HepG2 (cell line): ENCODE measurements around the gene TENM3. TPM values are rescaled to one million over a fixed set of nuclear protein-coding genes. Genes with fewer than 3 reads are reported as not detected.

ENCODE experiments used
- ATAC-seq: fragments of 200-7000 bp; cut with Tn5 transposase; 3 replicates; pipeline ENCODE4 v1.9.1; 2020; ENCODE audit warnings: mild to moderate bottlenecking, moderate library complexity
- BruUV-seq: library from RNA; stranded (reverse); fragments of 400-500 nt; replicated peaks from 2 replicates; lab custom pipeline; 2021; lab: Mats Ljungman, UMichigan
- CTCF ChIA-PET: fragments of 300-600 bp; formaldehyde crosslinking; extraction: SDS; loops from one replicate; lab custom pipeline; 2021; ENCODE audit warnings: low total read pairs, inconsistent platforms, low intra/inter-chr PET ratio; lab: Yijun Ruan, JAX
- POLR2A ChIA-PET: fragments of 350-600 bp; sonication (Branson Sonifier 250); formaldehyde crosslinking; loops from one replicate; lab custom pipeline; 2020; ENCODE audit warnings: antibody characterized with exemption, inconsistent platforms; lab: Yijun Ruan, JAX
- DNase-seq: peaks from one replicate; pipeline ENCODE4 v3.0.0-alpha.2; 2015; ENCODE audit warnings: low spot score
- FAIRE-seq: peaks from 3 replicates; lab custom pipeline; 2011; peaks lifted over from hg19 to GRCh38; lab: Jason Lieb, UNC
- H2AFZ ChIP-seq: one replicate; pipeline ENCODE4 v1.6.1; 2011; ENCODE audit warnings: low read length, inconsistent platforms
- H3K27ac ChIP-seq: fragments of 300-600 bp; 3 replicates; pipeline ENCODE4 v1.8.0; 2011; ENCODE audit warnings: mixed run types, mild to moderate bottlenecking, mixed read lengths, low read length, inconsistent platforms; ENCODE audit not compliant: insufficient read depth; ENCODE audit errors: extremely low read length
- H3K27me3 ChIP-seq, 2 experiments: fragments of 200-600 bp in 1 of 2; 2 replicates in 1 of 2; 3 replicates in 1 of 2; pipeline versions ENCODE4 v1.6.0 to v1.8.0; 2011; ENCODE audit warnings: low read length in 2 of 2, mild to moderate bottlenecking in 2 of 2, moderate library complexity in 2 of 2, inconsistent platforms in 1 of 2; ENCODE audit not compliant: insufficient read depth in 2 of 2, control insufficient read depth in 1 of 2
- H3K36me3 ChIP-seq, 2 experiments: fragments of 200-600 bp in 1 of 2; replicated peaks in 1 of 2; 2 replicates in 1 of 2; 3 replicates in 1 of 2; pipeline versions ENCODE4 v1.5.1 to v1.8.0; 2011; ENCODE audit warnings: low read length in 2 of 2, inconsistent platforms in 1 of 2; ENCODE audit not compliant: insufficient read depth in 2 of 2, control insufficient read depth in 1 of 2
- H3K4me1 ChIP-seq: 2 replicates; pipeline ENCODE4 v1.5.1; 2012; ENCODE audit warnings: low read length, inconsistent platforms; ENCODE audit not compliant: insufficient read depth
- H3K4me2 ChIP-seq: 2 replicates; pipeline ENCODE4 v1.6.0; 2011; ENCODE audit warnings: low read depth, low read length, inconsistent platforms
- H3K4me3 ChIP-seq, 3 experiments: fragments of 200-600 bp in 1 of 3; sonication (generic), shearing (Covaris generic) in 1 of 3; replicated peaks in 1 of 3; 2 replicates each; pipeline ENCODE4 v1.5.1; 2011 to 2016; ENCODE audit warnings: low read length in 3 of 3, inconsistent platforms in 2 of 3, low read depth in 2 of 3, mild to moderate bottlenecking in 2 of 3, control low read depth in 1 of 3, mixed read lengths in 1 of 3; ENCODE audit not compliant: insufficient read depth in 1 of 3
- H3K79me2 ChIP-seq: one replicate; pipeline ENCODE4 v1.6.1; 2011; ENCODE audit warnings: low read length, inconsistent platforms; ENCODE audit not compliant: insufficient read depth
- H3K9ac ChIP-seq: 2 replicates; pipeline ENCODE4 v1.6.0; 2011; ENCODE audit warnings: mild to moderate bottlenecking, low read depth, low read length, inconsistent platforms; ENCODE audit not compliant: insufficient read depth
- H3K9me3 ChIP-seq: 2 replicates; pipeline ENCODE4 v1.5.1; 2012; ENCODE audit warnings: mild to moderate bottlenecking, low read length
- H4K20me1 ChIP-seq: 2 replicates; pipeline ENCODE4 v1.6.0; 2011; ENCODE audit warnings: inconsistent platforms, mild to moderate bottlenecking, low read length, moderate library complexity; ENCODE audit not compliant: insufficient read depth
- ADNP ChIP-seq: sonication (generic); formaldehyde crosslinking; IDR thresholded peaks from 2 replicates; pipeline ENCODE4 v1.4.0; 2020; ENCODE audit warnings: missing genetic modification reagents
- AHDC1 ChIP-seq: sonication (generic); formaldehyde crosslinking; IDR thresholded peaks from 2 replicates; pipeline ENCODE4 v1.5.1; 2020; ENCODE audit warnings: mild to moderate bottlenecking, missing genetic modification reagents, borderline replicate concordance
- CHCHD3 ChIP-seq: sonication (generic); formaldehyde crosslinking; IDR thresholded peaks from 2 replicates; pipeline ENCODE4 v1.8.0; 2022; ENCODE audit warnings: mild to moderate bottlenecking, missing genetic modification reagents, moderate library complexity
- CREBL2 ChIP-seq: sonication (generic); formaldehyde crosslinking; IDR thresholded peaks from 2 replicates; pipeline ENCODE4 v1.8.1; 2023; ENCODE audit warnings: missing genetic modification reagents, mild to moderate bottlenecking, borderline replicate concordance
- ETS1 ChIP-seq: sonication (generic); formaldehyde crosslinking; IDR thresholded peaks from 2 replicates; pipeline ENCODE4 v1.4.0; 2020; ENCODE audit warnings: missing genetic modification reagents
- FOXJ3 ChIP-seq: sonication (generic); formaldehyde crosslinking; IDR thresholded peaks from 2 replicates; pipeline ENCODE4 v1.4.0; 2020; ENCODE audit warnings: missing genetic modification reagents, mild to moderate bottlenecking, borderline replicate concordance
- MATR3 ChIP-seq: sonication (generic); formaldehyde crosslinking; IDR thresholded peaks from 2 replicates; pipeline ENCODE4 v1.4.0; 2020; ENCODE audit warnings: missing genetic modification reagents
- NR2F2 ChIP-seq: IDR thresholded peaks from 2 replicates; pipeline ENCODE4 v1.6.1; 2012; ENCODE audit warnings: low read depth, inconsistent platforms, borderline replicate concordance
- NR3C1 ChIP-seq: sonication (generic); formaldehyde crosslinking; IDR thresholded peaks from 2 replicates; pipeline ENCODE4 v1.4.0; 2020; ENCODE audit warnings: missing genetic modification reagents
- PRMT3 ChIP-seq: sonication (generic); formaldehyde crosslinking; IDR thresholded peaks from 2 replicates; pipeline ENCODE4 v1.8.1; 2022; ENCODE audit warnings: low read depth, mild to moderate bottlenecking, moderate library complexity, missing genetic modification reagents, borderline replicate concordance
- ZNF121 ChIP-seq: sonication (generic); formaldehyde crosslinking; IDR thresholded peaks from 2 replicates; pipeline ENCODE4 v1.5.0; 2020; ENCODE audit warnings: mild to moderate bottlenecking, missing genetic modification reagents
- ZNF207 ChIP-seq: fragments of 450-650 bp; IDR thresholded peaks from 2 replicates; pipeline ENCODE4 v1.6.1; 2016; ENCODE audit warnings: antibody characterized with exemption, borderline replicate concordance
- ZNF251 ChIP-seq: sonication (generic); formaldehyde crosslinking; IDR thresholded peaks from 2 replicates; pipeline ENCODE4 v1.9.0; 2021; ENCODE audit warnings: mild to moderate bottlenecking, missing genetic modification reagents
- ZNF33A ChIP-seq: sonication (generic); formaldehyde crosslinking; IDR thresholded peaks from 2 replicates; pipeline ENCODE4 v1.5.1; 2020; ENCODE audit warnings: missing genetic modification reagents, mild to moderate bottlenecking, moderate library complexity, borderline replicate concordance
- WGBS: methylation state at CpG from one replicate; pipeline ENCODE4 v1.1.6; 2017; ENCODE audit warnings: low lambda C conversion rate; 5-methylcytosine and 5-hydroxymethylcytosine counted together
- in situ Hi-C: cut with HindIII; loops from 2 replicates; pipeline ENCODE4 v1.10.0; 2017; ENCODE audit warnings: low pct_unique_long_range_greater_than_20kb; ENCODE audit not compliant: extremely low pct_ligation_motif_present
- intact Hi-C: fragments of 100-400 bp; cut with micrococcal nuclease; formaldehyde crosslinking; loops from one replicate; pipeline ENCODE4 v1.10.0; 2022; ENCODE audit not compliant: unreplicated experiment
- polyA plus RNA-seq, 8 experiments: library from polyadenylated mRNA; depleted of rRNA in 3 of 8; stranded (reverse) in 7 of 8; unstranded in 1 of 8; fragments of >200 nt; fragmentation: Illumina TruSeq in 4 of 8; extraction: Trizol in 4 of 8; gene quantifications; 2 replicates each; pipeline versions ENCODE4 v1.2.1 to v1.2.3, GENCODE V29; 2011 to 2016; ENCODE audit warnings: low read depth in 4 of 8, missing spikeins in 1 of 8, mixed read lengths in 1 of 8; ENCODE audit not compliant: insufficient read depth in 1 of 8
- total RNA-seq, 5 experiments: library from RNA; depleted of rRNA; stranded (reverse); fragments of >200 nt; fragmentation: Illumina TruSeq; extraction: Trizol; gene quantifications; 2 replicates each; pipeline ENCODE4 v1.2.3, GENCODE V29; 2016; ENCODE audit warnings: low read depth in 1 of 5
- TF ChIP-seq, protein P1 (sequence below): sonication (generic); formaldehyde crosslinking; IDR thresholded peaks from 2 replicates; pipeline ENCODE4 v1.9.0; 2021; ENCODE audit warnings: missing genetic modification reagents, mild to moderate bottlenecking, borderline replicate concordance

Gene TENM3
- total and polyA plus RNA-seq, 2 of the 13 experiments (the other 11 are each of a cell fraction or from before 2014, with no cell fraction given): 0.04 TPM; not detected in 1

- intact Hi-C loops: no loop called here
- CTCF ChIA-PET: no interaction called here
- Histone ChIP-seq H3K9me3 (no peaks in the 10 kb centered on the region), H3K36me3 (no peaks in the 10 kb centered on the region), H3K27ac (no peak overlapping the region), H3K4me2 (no peak overlapping the region), H4K20me1 (no peaks in the 10 kb centered on the region), H3K27me3 (no peaks in the 10 kb centered on the region), H3K4me1 (no peaks in the 10 kb centered on the region), H3K79me2 (no peaks in the 10 kb centered on the region), H3K4me3 (no peak overlapping the region), H2AFZ (no peak overlapping the region), H3K9ac (no peak overlapping the region)
- ATAC-seq (no peak), FAIRE-seq (no peak), DNase-seq (no peak)
- POLR2A ChIA-PET: no interaction called here
- in situ Hi-C loops: no loop called here
- 20% methylated on average over 8 of the region's 8 CpGs for WGBS
- no TSS peak for BruUV-seq
- TF ChIP-seq NR2F2: no peak
- TF ChIP-seq ZNF251: no peak
- TF ChIP-seq AHDC1: no peak
- no peak for TF ChIP-seq ZNF207
- TF ChIP-seq ZNF121: no peak
- TF ChIP-seq, protein P1, sequence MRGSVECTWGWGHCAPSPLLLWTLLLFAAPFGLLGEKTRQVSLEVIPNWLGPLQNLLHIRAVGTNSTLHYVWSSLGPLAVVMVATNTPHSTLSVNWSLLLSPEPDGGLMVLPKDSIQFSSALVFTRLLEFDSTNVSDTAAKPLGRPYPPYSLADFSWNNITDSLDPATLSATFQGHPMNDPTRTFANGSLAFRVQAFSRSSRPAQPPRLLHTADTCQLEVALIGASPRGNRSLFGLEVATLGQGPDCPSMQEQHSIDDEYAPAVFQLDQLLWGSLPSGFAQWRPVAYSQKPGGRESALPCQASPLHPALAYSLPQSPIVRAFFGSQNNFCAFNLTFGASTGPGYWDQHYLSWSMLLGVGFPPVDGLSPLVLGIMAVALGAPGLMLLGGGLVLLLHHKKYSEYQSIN (CRISPR knock-in tag): no peak
- no peak for TF ChIP-seq CHCHD3 (CRISPR knock-in tag)
- no peak for TF ChIP-seq CREBL2 (CRISPR knock-in tag)
- no peak for TF ChIP-seq ADNP (CRISPR knock-in tag)
- no peak for TF ChIP-seq PRMT3 (CRISPR knock-in tag)
- no peak for TF ChIP-seq NR3C1 (CRISPR knock-in tag)
- TF ChIP-seq ETS1 (CRISPR knock-in tag): no peak
- TF ChIP-seq ZNF33A: no peak
- TF ChIP-seq FOXJ3 (CRISPR knock-in tag): no peak
- TF ChIP-seq MATR3 (CRISPR knock-in tag): no peak
Observed at GRCh38 chr4:182738283-182739047, 495.3 kb downstream of the TENM3 start.
